HEK293T (cell line): ENCODE data around the gene ESYT3.

Source experiments
- ELF4 ChIP-seq: fragments of 450-650 bp; IDR thresholded peaks from 2 replicates; pipeline ENCODE4 v1.6.1; 2017; ENCODE audit warnings: antibody characterized with exemption
- FOXK2 ChIP-seq: fragments of 450-650 bp; IDR thresholded peaks from 2 replicates; pipeline ENCODE4 v1.6.1; 2016; ENCODE audit warnings: mild to moderate bottlenecking
- FOXM1 ChIP-seq: fragments of 450-650 bp; IDR thresholded peaks from 2 replicates; pipeline ENCODE4 v1.6.1; 2017; ENCODE audit warnings: mild to moderate bottlenecking, borderline replicate concordance
- LEF1 ChIP-seq: fragments of 450-650 bp; IDR thresholded peaks from 2 replicates; pipeline ENCODE4 v1.6.1; 2017; ENCODE audit warnings: mild to moderate bottlenecking, borderline replicate concordance
- NFRKB ChIP-seq: fragments of 450-650 bp; IDR thresholded peaks from 2 replicates; pipeline ENCODE4 v1.6.1; 2016; ENCODE audit warnings: mild to moderate bottlenecking, moderate library complexity
- PKNOX1 ChIP-seq: fragments of 450-650 bp; IDR thresholded peaks from 2 replicates; pipeline ENCODE4 v1.6.1; 2016
- SP1 ChIP-seq: fragments of 450-650 bp; IDR thresholded peaks from 2 replicates; pipeline ENCODE4 v1.6.1; 2017
- ZNF384 ChIP-seq: fragments of 450-650 bp; IDR thresholded peaks from 2 replicates; pipeline ENCODE4 v1.6.1; 2016

GRCh38 chr3:138497851-138498250, 63.4 kb downstream of the ESYT3 start:
- TF ChIP-seq ELF4 (no peak), FOXK2 (no peak), SP1 (no peak), NFRKB (no peak), FOXM1 (no peak), PKNOX1 (no peak), ZNF384 (no peak), LEF1 (no peak)
